ENCODE measurements around the gene IKZF1.

The IKZF1 gene

GRCh38 chr7:50266635-50267386 lies 37.7 kb upstream of the IKZF1 start:
- no peak overlapping the region for H3K27ac ChIP-seq
- TF ChIP-seq, protein P1, sequence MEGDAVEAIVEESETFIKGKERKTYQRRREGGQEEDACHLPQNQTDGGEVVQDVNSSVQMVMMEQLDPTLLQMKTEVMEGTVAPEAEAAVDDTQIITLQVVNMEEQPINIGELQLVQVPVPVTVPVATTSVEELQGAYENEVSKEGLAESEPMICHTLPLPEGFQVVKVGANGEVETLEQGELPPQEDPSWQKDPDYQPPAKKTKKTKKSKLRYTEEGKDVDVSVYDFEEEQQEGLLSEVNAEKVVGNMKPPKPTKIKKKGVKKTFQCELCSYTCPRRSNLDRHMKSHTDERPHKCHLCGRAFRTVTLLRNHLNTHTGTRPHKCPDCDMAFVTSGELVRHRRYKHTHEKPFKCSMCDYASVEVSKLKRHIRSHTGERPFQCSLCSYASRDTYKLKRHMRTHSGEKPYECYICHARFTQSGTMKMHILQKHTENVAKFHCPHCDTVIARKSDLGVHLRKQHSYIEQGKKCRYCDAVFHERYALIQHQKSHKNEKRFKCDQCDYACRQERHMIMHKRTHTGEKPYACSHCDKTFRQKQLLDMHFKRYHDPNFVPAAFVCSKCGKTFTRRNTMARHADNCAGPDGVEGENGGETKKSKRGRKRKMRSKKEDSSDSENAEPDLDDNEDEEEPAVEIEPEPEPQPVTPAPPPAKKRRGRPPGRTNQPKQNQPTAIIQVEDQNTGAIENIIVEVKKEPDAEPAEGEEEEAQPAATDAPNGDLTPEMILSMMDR (conservative IDR thresholded peaks at IDR 0.05): no peak

GRCh38 chr7:50267525-50268041 lies 36.9 kb upstream of the IKZF1 start:
- TF ChIP-seq, protein P1 (conservative IDR thresholded peaks at IDR 0.05): no peak
- no peak overlapping the region for H3K27ac ChIP-seq

DNA sequence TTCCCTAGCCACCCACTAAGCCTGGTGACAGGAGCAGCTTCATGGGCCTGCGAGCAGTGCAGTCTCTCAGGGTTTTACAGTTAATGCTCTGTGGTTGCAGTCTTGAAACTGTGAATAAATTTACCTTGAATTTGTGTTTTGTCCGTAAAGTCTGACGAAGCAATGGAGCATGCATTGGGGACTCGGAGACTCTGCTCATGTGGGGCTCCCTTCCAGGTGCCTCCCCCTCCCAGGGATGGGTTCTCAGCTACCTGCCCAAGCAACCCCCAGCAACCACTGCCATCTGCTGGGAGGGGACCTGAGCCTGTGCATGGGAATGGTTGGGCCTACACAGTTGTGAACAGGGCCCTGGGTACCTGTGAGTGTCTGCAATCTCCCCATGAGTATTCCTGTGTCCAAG lies 36.3 kb upstream of the IKZF1 start:
- H3K27ac ChIP-seq: no peak overlapping the region
- TF ChIP-seq, protein P1 (conservative IDR thresholded peaks at IDR 0.05): no peak

GRCh38 chr7:50268990-50269389 lies 35.5 kb upstream of the IKZF1 start:
- TF ChIP-seq, protein P1 (conservative IDR thresholded peaks at IDR 0.05): no peak
- H3K27ac ChIP-seq: no peak overlapping the region

- TF ChIP-seq, protein P1 (conservative IDR thresholded peaks at IDR 0.05): no peak
- no peak overlapping the region for H3K27ac ChIP-seq
Observed at GRCh38 chr7:50270531-50271018, 33.9 kb upstream of the IKZF1 start.

DNA sequence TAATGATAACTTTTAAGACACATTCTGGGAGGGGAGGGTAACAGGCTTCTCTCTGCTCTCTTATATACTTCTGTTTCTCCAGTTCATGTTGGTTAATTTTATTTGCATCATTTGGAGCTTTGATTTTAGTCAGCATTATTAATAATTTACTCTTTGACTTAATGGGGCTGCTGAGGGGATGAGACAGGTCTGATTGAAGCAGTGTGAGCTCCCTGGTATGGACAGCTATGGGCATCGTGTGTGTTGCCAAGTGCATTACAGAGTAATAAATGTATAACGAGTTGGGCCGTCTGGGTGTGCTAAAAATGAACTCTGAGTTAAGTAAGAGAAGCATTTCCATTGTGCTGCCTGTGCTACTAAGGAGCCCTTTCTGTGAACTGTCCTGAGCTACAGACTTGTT lies 31.7 kb upstream of the IKZF1 start:
- no peak overlapping the region for H3K27ac ChIP-seq
- TF ChIP-seq, protein P1 (conservative IDR thresholded peaks at IDR 0.05): no peak

DNA sequence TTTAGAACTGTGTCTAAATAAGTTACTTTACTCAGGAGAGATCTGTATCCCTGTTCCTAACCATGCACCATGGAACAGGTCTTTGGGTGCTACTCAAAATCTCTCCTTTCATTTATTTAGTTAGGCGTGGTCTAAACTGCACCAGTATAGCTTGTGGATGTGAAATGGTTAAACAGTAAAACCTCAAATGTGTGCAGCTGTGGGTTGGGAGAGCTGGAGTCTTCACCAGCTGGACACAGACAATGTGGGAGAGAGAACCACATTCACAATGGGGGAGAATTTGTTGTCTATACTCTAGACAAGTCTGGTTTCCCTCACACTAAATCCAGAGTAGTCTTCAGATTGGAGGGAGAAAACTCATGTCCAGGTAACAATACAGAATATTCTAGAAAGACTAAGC lies 31.2 kb upstream of the IKZF1 start:
- TF ChIP-seq, protein P1 (conservative IDR thresholded peaks at IDR 0.05): no peak
- no peak overlapping the region for H3K27ac ChIP-seq
